Neural cell (in vitro differentiated cells): Measurements from ENCODE around the gene GLRX.

Experiments used
- EP300 ChIP-seq: fragments of 450-650 bp; conservative IDR thresholded peaks from 2 replicates; pipeline ENCODE4 v1.6.1; 2014; ENCODE audit warnings: antibody characterized with exemption, mild to moderate bottlenecking, moderate library complexity; ENCODE audit not compliant: poor library complexity, severe bottlenecking
- EZH2 ChIP-seq: fragments of 200-600, 300-800 bp; shearing (Covaris generic), sonication (generic); IDR thresholded peaks from 2 replicates; pipeline ENCODE4 v1.6.1; 2014; ENCODE audit warnings: antibody characterized with exemption, low read length, borderline replicate concordance, mild to moderate bottlenecking; ENCODE audit not compliant: insufficient read depth, poor library complexity, severe bottlenecking
- TF ChIP-seq, protein P1 (sequence below): fragments of 450-650 bp; IDR thresholded peaks from 2 replicates; pipeline ENCODE4 v1.5.1; 2014; ENCODE audit warnings: antibody characterized with exemption, mild to moderate bottlenecking, moderate library complexity; ENCODE audit not compliant: poor library complexity, severe bottlenecking
- TF ChIP-seq, protein P2 (sequence below): IDR thresholded peaks from 2 replicates; pipeline ENCODE4 v1.6.1; 2012; ENCODE audit warnings: borderline replicate concordance

DNA sequence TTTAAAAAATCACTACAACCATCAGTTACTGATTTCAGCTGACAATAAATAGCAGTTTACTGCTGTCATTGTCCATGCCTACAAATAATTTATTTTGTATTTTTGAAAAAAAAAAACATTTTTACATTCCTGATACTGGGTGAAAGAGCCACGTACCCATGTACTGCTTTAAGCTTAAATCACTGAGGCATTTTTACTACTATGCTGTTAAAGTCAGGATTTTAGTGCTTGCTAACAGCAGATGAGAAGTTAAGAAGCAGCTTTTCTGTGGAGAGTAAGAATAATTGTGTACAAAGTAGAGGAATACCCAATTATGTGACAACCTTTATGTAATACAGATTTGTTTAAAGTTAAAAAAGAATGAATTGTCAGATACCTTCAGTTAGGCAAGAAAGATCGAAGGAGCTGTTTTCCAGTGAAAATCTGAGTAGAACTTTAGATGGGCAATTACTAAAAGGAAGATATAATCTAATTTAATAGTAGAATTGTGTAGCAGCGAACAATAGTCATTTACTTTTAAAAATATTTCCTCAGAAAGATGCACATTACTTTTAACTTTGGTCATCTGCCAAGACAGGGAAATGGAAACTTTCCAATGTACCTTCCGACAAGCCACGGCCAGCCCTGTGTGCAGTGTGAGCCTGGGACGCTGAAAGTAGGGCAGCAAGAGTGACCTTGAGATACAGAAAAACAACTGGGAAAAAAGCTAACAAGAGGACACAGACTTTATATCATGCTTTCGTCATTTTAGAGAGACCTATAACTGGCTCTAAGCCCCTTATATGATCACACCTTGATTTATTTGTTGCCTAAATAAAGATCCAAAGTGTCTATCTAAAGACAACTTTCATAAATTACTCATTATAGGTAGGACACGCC is 51.5 kb downstream of the GLRX start:
- TF ChIP-seq, protein P1, sequence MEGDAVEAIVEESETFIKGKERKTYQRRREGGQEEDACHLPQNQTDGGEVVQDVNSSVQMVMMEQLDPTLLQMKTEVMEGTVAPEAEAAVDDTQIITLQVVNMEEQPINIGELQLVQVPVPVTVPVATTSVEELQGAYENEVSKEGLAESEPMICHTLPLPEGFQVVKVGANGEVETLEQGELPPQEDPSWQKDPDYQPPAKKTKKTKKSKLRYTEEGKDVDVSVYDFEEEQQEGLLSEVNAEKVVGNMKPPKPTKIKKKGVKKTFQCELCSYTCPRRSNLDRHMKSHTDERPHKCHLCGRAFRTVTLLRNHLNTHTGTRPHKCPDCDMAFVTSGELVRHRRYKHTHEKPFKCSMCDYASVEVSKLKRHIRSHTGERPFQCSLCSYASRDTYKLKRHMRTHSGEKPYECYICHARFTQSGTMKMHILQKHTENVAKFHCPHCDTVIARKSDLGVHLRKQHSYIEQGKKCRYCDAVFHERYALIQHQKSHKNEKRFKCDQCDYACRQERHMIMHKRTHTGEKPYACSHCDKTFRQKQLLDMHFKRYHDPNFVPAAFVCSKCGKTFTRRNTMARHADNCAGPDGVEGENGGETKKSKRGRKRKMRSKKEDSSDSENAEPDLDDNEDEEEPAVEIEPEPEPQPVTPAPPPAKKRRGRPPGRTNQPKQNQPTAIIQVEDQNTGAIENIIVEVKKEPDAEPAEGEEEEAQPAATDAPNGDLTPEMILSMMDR = no peak
- TF ChIP-seq, protein P2, sequence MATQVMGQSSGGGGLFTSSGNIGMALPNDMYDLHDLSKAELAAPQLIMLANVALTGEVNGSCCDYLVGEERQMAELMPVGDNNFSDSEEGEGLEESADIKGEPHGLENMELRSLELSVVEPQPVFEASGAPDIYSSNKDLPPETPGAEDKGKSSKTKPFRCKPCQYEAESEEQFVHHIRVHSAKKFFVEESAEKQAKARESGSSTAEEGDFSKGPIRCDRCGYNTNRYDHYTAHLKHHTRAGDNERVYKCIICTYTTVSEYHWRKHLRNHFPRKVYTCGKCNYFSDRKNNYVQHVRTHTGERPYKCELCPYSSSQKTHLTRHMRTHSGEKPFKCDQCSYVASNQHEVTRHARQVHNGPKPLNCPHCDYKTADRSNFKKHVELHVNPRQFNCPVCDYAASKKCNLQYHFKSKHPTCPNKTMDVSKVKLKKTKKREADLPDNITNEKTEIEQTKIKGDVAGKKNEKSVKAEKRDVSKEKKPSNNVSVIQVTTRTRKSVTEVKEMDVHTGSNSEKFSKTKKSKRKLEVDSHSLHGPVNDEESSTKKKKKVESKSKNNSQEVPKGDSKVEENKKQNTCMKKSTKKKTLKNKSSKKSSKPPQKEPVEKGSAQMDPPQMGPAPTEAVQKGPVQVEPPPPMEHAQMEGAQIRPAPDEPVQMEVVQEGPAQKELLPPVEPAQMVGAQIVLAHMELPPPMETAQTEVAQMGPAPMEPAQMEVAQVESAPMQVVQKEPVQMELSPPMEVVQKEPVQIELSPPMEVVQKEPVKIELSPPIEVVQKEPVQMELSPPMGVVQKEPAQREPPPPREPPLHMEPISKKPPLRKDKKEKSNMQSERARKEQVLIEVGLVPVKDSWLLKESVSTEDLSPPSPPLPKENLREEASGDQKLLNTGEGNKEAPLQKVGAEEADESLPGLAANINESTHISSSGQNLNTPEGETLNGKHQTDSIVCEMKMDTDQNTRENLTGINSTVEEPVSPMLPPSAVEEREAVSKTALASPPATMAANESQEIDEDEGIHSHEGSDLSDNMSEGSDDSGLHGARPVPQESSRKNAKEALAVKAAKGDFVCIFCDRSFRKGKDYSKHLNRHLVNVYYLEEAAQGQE = no peak
- TF ChIP-seq EP300 (no peak), EZH2 (no peak)
